Thyroid gland (tissue), 4 donors: ENCODE results near the gene OSBPL6. TPM values are rescaled to one million over a fixed set of nuclear protein-coding genes. Genes with fewer than 3 reads are reported as not detected.

Experiments
- DNase-seq, 2 donors: peaks; one replicate each; pipeline ENCODE4 v3.0.0-alpha.2; 2019
- H3K27ac ChIP-seq, 3 donors: fragments of 200-600 bp; sonication (generic); 1 replicate in 2 of 3; 2 replicates in 1 of 3; pipeline ENCODE4 v1.5.1; 2016 to 2019; ENCODE audit warnings: mild to moderate bottlenecking in 1 of 3, moderate library complexity in 1 of 3
- H3K27me3 ChIP-seq: fragments of 200-600 bp; sonication (generic); one replicate; pipeline ENCODE4 v1.5.1; 2019
- H3K36me3 ChIP-seq, 2 donors: fragments of 200-600 bp; sonication (generic); one replicate each; pipeline ENCODE4 v1.5.1; 2016 to 2019
- H3K4me1 ChIP-seq, 2 donors: fragments of 200-600 bp; sonication (generic); one replicate each; pipeline ENCODE4 v1.5.1; 2017 to 2019
- H3K4me3 ChIP-seq, 3 donors: fragments of 200-600 bp; sonication (generic); replicated peaks in 1 of 3; 1 replicate in 2 of 3; 2 replicates in 1 of 3; pipeline ENCODE4 v1.5.1; 2016; ENCODE audit warnings: mild to moderate bottlenecking in 1 of 3
- H3K9me3 ChIP-seq: fragments of 200-600 bp; sonication (generic); one replicate; pipeline ENCODE4 v1.5.1; 2017
- POLR2A ChIP-seq, 2 donors: fragments of 450-650 bp; IDR thresholded peaks; one replicate each; pipeline ENCODE4 v1.6.1; 2017; ENCODE audit warnings: antibody characterized with exemption in 2 of 2, mild to moderate bottlenecking in 2 of 2, moderate library complexity in 1 of 2
- WGBS, 2 donors: methylation state at CpG; one replicate each; pipeline ENCODE4 v1.1.5; 2017; 5-methylcytosine and 5-hydroxymethylcytosine counted together
- intact Hi-C: fragments of 100-400 bp; cut with DNase I; formaldehyde crosslinking; loops from one replicate; pipeline ENCODE4 v1.15.1; 2023
- total RNA-seq, 4 donors: library from RNA; depleted of rRNA; stranded (reverse); fragments of >200 nt; gene quantifications; one replicate each; pipeline ENCODE4 v1.2.3, GENCODE V29; 2016
- TF ChIP-seq, protein P1 (sequence below), 6 experiments: fragments of 200-600 bp in 3 of 6; fragments of 450-650 bp in 3 of 6; sonication (generic) in 3 of 6; IDR thresholded peaks; one replicate each; pipeline ENCODE4 v1.5.1; 2016 to 2019; ENCODE audit warnings: antibody characterized with exemption in 6 of 6, mild to moderate bottlenecking in 2 of 6, inconsistent platforms in 1 of 6, moderate library complexity in 1 of 6

The OSBPL6 gene
- total RNA-seq, 4 donors from 2014 or later: 2.1 to 5.3 (median 3.2) TPM

GRCh38 chr2:178277741-178278197 is 83.5 kb downstream of the OSBPL6 start:
- no peak for TF ChIP-seq POLR2A (IDR thresholded peaks at IDR 0.05)
- TF ChIP-seq, protein P1, sequence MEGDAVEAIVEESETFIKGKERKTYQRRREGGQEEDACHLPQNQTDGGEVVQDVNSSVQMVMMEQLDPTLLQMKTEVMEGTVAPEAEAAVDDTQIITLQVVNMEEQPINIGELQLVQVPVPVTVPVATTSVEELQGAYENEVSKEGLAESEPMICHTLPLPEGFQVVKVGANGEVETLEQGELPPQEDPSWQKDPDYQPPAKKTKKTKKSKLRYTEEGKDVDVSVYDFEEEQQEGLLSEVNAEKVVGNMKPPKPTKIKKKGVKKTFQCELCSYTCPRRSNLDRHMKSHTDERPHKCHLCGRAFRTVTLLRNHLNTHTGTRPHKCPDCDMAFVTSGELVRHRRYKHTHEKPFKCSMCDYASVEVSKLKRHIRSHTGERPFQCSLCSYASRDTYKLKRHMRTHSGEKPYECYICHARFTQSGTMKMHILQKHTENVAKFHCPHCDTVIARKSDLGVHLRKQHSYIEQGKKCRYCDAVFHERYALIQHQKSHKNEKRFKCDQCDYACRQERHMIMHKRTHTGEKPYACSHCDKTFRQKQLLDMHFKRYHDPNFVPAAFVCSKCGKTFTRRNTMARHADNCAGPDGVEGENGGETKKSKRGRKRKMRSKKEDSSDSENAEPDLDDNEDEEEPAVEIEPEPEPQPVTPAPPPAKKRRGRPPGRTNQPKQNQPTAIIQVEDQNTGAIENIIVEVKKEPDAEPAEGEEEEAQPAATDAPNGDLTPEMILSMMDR (IDR thresholded peaks at IDR 0.05): no peak
- no peak overlapping the region for H3K27ac ChIP-seq
- no peaks in the 10 kb centered on the region for H3K9me3 ChIP-seq
- H3K27me3 ChIP-seq: no peaks in the 10 kb centered on the region
- intact Hi-C loops: no loop called here
- 41 to 49% methylated on average over 6 of the region's 6 CpGs for whole genome bisulfite sequencing, 2 donors
- no peaks in the 10 kb centered on the region for H3K36me3 ChIP-seq
- no peak for DNase-seq
- H3K4me1 ChIP-seq: no peaks in the 10 kb centered on the region
- H3K4me3 ChIP-seq: no peak overlapping the region

DNA sequence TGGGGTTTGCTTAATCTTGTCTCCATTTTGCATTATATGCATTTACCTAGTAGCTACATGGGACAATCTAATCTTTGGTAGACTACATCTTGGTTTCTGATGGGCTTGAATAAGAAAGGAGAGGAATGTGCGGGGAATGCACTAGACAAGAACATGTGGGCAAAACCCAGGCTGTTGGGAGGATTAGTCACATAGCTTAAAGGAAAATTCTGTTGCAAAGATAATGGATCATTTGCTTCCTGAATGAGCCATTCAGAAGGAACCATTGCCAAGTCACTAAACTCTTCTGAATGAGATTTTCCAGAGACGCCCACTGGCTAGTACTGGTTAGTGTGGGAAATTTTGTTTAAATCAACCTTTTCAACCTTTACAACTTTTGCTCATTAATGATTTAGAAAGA is 84.8 kb downstream of the OSBPL6 start:
- H3K4me1 ChIP-seq: no peaks in the 10 kb centered on the region
- no peaks in the 10 kb centered on the region for H3K27me3 ChIP-seq
- H3K4me3 ChIP-seq: no peak overlapping the region
- DNase-seq: no peak
- 68 to 92% methylated on average over 2 of the region's 2 CpGs for WGBS, 2 donors
- intact Hi-C loops: no loop called here
- no peaks in the 10 kb centered on the region for H3K9me3 ChIP-seq
- no peaks in the 10 kb centered on the region for H3K36me3 ChIP-seq
- TF ChIP-seq, protein P1 (IDR thresholded peaks at IDR 0.05): no peak
- no peak for TF ChIP-seq POLR2A (IDR thresholded peaks at IDR 0.05)
- no peak overlapping the region for H3K27ac ChIP-seq

- Histone ChIP-seq H3K36me3 (no peaks in the 10 kb centered on the region), H3K27ac (no peak overlapping the region), H3K27me3 (no peaks in the 10 kb centered on the region), H3K4me3 (no peak overlapping the region), H3K9me3 (no peaks in the 10 kb centered on the region), H3K4me1 (no peaks in the 10 kb centered on the region)
- intact Hi-C loops: loop anchor here (5.0 kb wide), 1 partner anchor 147 kb away; no protein-coding TSS in a partner anchor
- TF ChIP-seq POLR2A (IDR thresholded peaks at IDR 0.05): no peak
- TF ChIP-seq, protein P1 (IDR thresholded peaks at IDR 0.05): no peak
- WGBS, 2 donors: 94 to 97% methylated on average over 10 of the region's 10 CpGs
- no peak for DNase-seq
Observed at GRCh38 chr2:178279636-178280035, 85.3 kb downstream of the OSBPL6 start.

DNA sequence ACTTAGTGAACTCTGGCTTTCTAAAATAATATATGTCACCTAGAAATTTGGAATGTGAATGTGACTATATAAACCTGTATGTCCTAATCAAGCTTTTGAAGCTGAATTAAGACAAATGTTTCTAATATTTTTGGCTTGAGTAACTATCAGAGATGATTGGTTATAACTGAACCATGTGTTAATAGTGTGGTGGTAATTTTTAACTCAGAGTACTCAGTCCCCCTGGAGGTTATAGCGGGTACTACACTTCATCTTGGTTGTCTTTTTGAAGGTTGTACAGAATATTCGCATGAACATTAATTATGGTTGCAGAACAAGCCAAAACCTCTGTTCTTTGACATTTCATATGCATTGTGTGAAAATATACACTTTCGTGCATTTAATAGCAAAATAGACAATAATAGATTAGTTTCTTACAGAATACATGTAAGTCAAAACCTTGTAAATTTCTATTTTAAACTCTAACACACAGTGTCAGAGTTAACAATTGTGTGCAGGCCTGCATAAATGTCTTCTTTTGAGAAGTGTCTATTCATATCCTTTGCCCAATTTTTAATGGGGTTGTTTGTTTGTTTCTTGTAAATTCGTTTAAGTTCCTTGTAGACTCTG is 86.0 kb downstream of the OSBPL6 start:
- Histone ChIP-seq H3K4me1 (no peaks in the 10 kb centered on the region), H3K9me3 (no peaks in the 10 kb centered on the region), H3K4me3 (no peak overlapping the region), H3K36me3 (no peaks in the 10 kb centered on the region), H3K27me3 (no peaks in the 10 kb centered on the region), H3K27ac (no peak overlapping the region)
- TF ChIP-seq, protein P1 (IDR thresholded peaks at IDR 0.05): peak; percentile 68 to 87 (median 82)
- no peak for TF ChIP-seq POLR2A (IDR thresholded peaks at IDR 0.05)
- DNase-seq: peak; percentile 20 to 21
- intact Hi-C loops: loop anchor here (5.0 kb wide), 1 partner anchor 148 kb away; no protein-coding TSS in a partner anchor
- WGBS, 2 donors: 48 to 50% methylated on average over 4 of the region's 4 CpGs

- WGBS, 2 donors: 68 to 77% methylated on average over 8 of the region's 8 CpGs
- Histone ChIP-seq H3K4me3 (no peak overlapping the region), H3K4me1 (no peaks in the 10 kb centered on the region), H3K27me3 (no peaks in the 10 kb centered on the region), H3K36me3 (no peaks in the 10 kb centered on the region), H3K9me3 (no peaks in the 10 kb centered on the region), H3K27ac (no peak overlapping the region)
- DNase-seq: no peak
- intact Hi-C loops: loop anchor here (5.0 kb wide), 1 partner anchor 150 kb away; no protein-coding TSS in a partner anchor
- TF ChIP-seq POLR2A (IDR thresholded peaks at IDR 0.05): no peak
- TF ChIP-seq, protein P1 (IDR thresholded peaks at IDR 0.05): no peak
Observed at GRCh38 chr2:178282075-178282815, 87.9 kb downstream of the OSBPL6 start.
